BLaER1 (cell line): ENCODE results near the gene TOX4.

Source experiments
- H3K27ac ChIP-seq: shearing (Covaris generic); formaldehyde crosslinking; 2 replicates; pipeline ENCODE4 v1.8.1; 2022
- H3K27me3 ChIP-seq: shearing (Covaris generic); formaldehyde crosslinking; 2 replicates; pipeline ENCODE4 v1.8.1; 2022
- H3K36me3 ChIP-seq: shearing (Covaris generic); formaldehyde crosslinking; 2 replicates; pipeline ENCODE4 v1.8.1; 2022
- H3K4me1 ChIP-seq: shearing (Covaris generic); formaldehyde crosslinking; 2 replicates; pipeline ENCODE4 v1.8.1; 2022
- H3K4me2 ChIP-seq: shearing (Covaris generic); formaldehyde crosslinking; 2 replicates; pipeline ENCODE4 v1.8.1; 2022
- H3K4me3 ChIP-seq: shearing (Covaris generic); formaldehyde crosslinking; 2 replicates; pipeline ENCODE4 v1.8.1; 2022
- H3K9ac ChIP-seq: shearing (Covaris generic); formaldehyde crosslinking; 2 replicates; pipeline ENCODE4 v1.8.1; 2022
- H3K9me3 ChIP-seq: shearing (Covaris generic); formaldehyde crosslinking; 2 replicates; pipeline ENCODE4 v1.8.1; 2022
- H4K20me1 ChIP-seq: shearing (Covaris generic); formaldehyde crosslinking; 2 replicates; pipeline ENCODE4 v1.8.1; 2022
- Cebpa-rat ChIP-seq: shearing (Covaris generic); IDR thresholded peaks from 2 replicates; pipeline ENCODE4 v1.8.1; 2022

The TOX4 gene

GRCh38 chr14:21498540-21499526 lies 21.8 kb downstream of the TOX4 start:
- H3K27me3 ChIP-seq: no peaks in the 10 kb centered on the region
- H3K4me3 ChIP-seq: no peak overlapping the region
- no peak overlapping the region for H3K9ac ChIP-seq
- peaks cover 19% of the 10 kb centered on the region; the same call in 1 of the 2 replicates for H4K20me1 ChIP-seq
- no peak overlapping the region for H3K27ac ChIP-seq
- H3K4me2 ChIP-seq: no peak overlapping the region
- peaks cover 100% of the 10 kb centered on the region for H3K36me3 ChIP-seq
- H3K9me3 ChIP-seq: no peaks in the 10 kb centered on the region
- no peaks in the 10 kb centered on the region for H3K4me1 ChIP-seq
- no peak for TF ChIP-seq Cebpa-rat

- H3K9ac ChIP-seq: no peak overlapping the region
- no peaks in the 10 kb centered on the region for H3K27me3 ChIP-seq
- peaks cover 89% of the 10 kb centered on the region for H3K36me3 ChIP-seq
- H3K4me1 ChIP-seq: 0 out of 2 replicates have a peak, but pooled peaks cover 5% of the 10 kb centered on the region
- no peak overlapping the region for H3K4me2 ChIP-seq
- H4K20me1 ChIP-seq: peaks cover 46% of the 10 kb centered on the region; the same call in 1 of the 2 replicates
- no peak overlapping the region for H3K27ac ChIP-seq
- TF ChIP-seq Cebpa-rat: no peak
- no peaks in the 10 kb centered on the region for H3K9me3 ChIP-seq
- no peak overlapping the region for H3K4me3 ChIP-seq
Measured at GRCh38 chr14:21501568-21501967, 24.6 kb downstream of the TOX4 start.

GRCh38 chr14:21503376-21503775 lies 26.4 kb downstream of the TOX4 start:
- no peaks in the 10 kb centered on the region for H3K9me3 ChIP-seq
- no peaks in the 10 kb centered on the region for H3K27me3 ChIP-seq
- TF ChIP-seq Cebpa-rat: no peak
- no peak overlapping the region for H3K27ac ChIP-seq
- H3K4me3 ChIP-seq: no peak overlapping the region
- H3K9ac ChIP-seq: no peak overlapping the region
- H3K36me3 ChIP-seq: peaks cover 89% of the 10 kb centered on the region
- no peak overlapping the region for H3K4me2 ChIP-seq
- 0 out of 2 replicates have a peak, but pooled peaks cover 5% of the 10 kb centered on the region for H3K4me1 ChIP-seq
- peaks cover 52% of the 10 kb centered on the region; the same call in 1 of the 2 replicates for H4K20me1 ChIP-seq

GRCh38 chr14:21505012-21505553 lies 28.1 kb downstream of the TOX4 start:
- Histone ChIP-seq H3K36me3 (peaks cover 83% of the 10 kb centered on the region), H3K4me2 (no peak overlapping the region), H3K27me3 (no peaks in the 10 kb centered on the region), H3K4me1 (peaks cover 17% of the 10 kb centered on the region), H3K4me3 (no peak overlapping the region), H3K9me3 (no peaks in the 10 kb centered on the region), H4K20me1 (peaks cover 50% of the 10 kb centered on the region; the same call in 1 of the 2 replicates), H3K27ac (no peak overlapping the region), H3K9ac (no peak overlapping the region)
- TF ChIP-seq Cebpa-rat: no peak

- Histone ChIP-seq H3K4me3 (no peak overlapping the region), H4K20me1 (peaks cover 40% of the 10 kb centered on the region; the same call in 1 of the 2 replicates), H3K27me3 (no peaks in the 10 kb centered on the region), H3K9ac (no peak overlapping the region), H3K4me2 (no peak overlapping the region), H3K9me3 (no peaks in the 10 kb centered on the region), H3K4me1 (peaks cover 21% of the 10 kb centered on the region), H3K36me3 (peaks cover 68% of the 10 kb centered on the region), H3K27ac (no peak overlapping the region)
- no peak for TF ChIP-seq Cebpa-rat
Measured at GRCh38 chr14:21506557-21506956, 29.6 kb downstream of the TOX4 start.

- H3K4me3 ChIP-seq: peak overlapping the region; percentile 85
- peak overlapping the region; percentile 92 for H3K9ac ChIP-seq
- peaks cover 23% of the 10 kb centered on the region for H3K4me1 ChIP-seq
- H3K36me3 ChIP-seq: peaks cover 40% of the 10 kb centered on the region
- TF ChIP-seq Cebpa-rat: no peak
- H4K20me1 ChIP-seq: peaks cover 25% of the 10 kb centered on the region; the same call in 1 of the 2 replicates
- H3K27ac ChIP-seq: no peak overlapping the region
- H3K27me3 ChIP-seq: no peaks in the 10 kb centered on the region
- H3K4me2 ChIP-seq: peak overlapping the region; percentile 83
- no peaks in the 10 kb centered on the region for H3K9me3 ChIP-seq
Measured at GRCh38 chr14:21509432-21510143, 32.6 kb downstream of the TOX4 start.

- H3K4me2 ChIP-seq: peak within 1 kb of the TSS; percentile 83
- TF ChIP-seq Cebpa-rat: no peak
- peaks cover 19% of the 10 kb centered on the region for H3K4me1 ChIP-seq
- no peaks in the 10 kb centered on the region for H3K27me3 ChIP-seq
- H3K27ac ChIP-seq: peak within 1 kb of the TSS; percentile 88
- H3K36me3 ChIP-seq: peaks cover 35% of the 10 kb centered on the region
- H3K9me3 ChIP-seq: no peaks in the 10 kb centered on the region
- H3K4me3 ChIP-seq: peak within 1 kb of the TSS; percentile 85
- peak within 1 kb of the TSS; percentile 92 for H3K9ac ChIP-seq
- H4K20me1 ChIP-seq: peaks cover 11% of the 10 kb centered on the region; the same call in 1 of the 2 replicates
Measured at GRCh38 chr14:21510735-21511657, 34.0 kb downstream of the TOX4 start, which contains the start of gene METTL3. Gene METTL3 (minus strand): TSS chr14:21511340. CDS start chr14:21511223, 117 bp downstream.

- no peak overlapping the region for H3K4me2 ChIP-seq
- H3K4me1 ChIP-seq: peaks cover 13% of the 10 kb centered on the region
- no peaks in the 10 kb centered on the region for H3K27me3 ChIP-seq
- H4K20me1 ChIP-seq: no peaks in the 10 kb centered on the region
- no peak for TF ChIP-seq Cebpa-rat
- no peak overlapping the region for H3K4me3 ChIP-seq
- no peak overlapping the region for H3K9ac ChIP-seq
- H3K36me3 ChIP-seq: peaks cover 1% of the 10 kb centered on the region; the same call in 1 of the 2 replicates
- H3K9me3 ChIP-seq: no peaks in the 10 kb centered on the region
- H3K27ac ChIP-seq: no peak overlapping the region
Measured at GRCh38 chr14:21514341-21514740, 37.3 kb downstream of the TOX4 start.
